ENCODE data around the gene DHX57. TPM values are rescaled to one million over a fixed set of nuclear protein-coding genes. Genes with fewer than 3 reads are reported as not detected.

DHX57 gene
- total RNA-seq, 1 donor from 2014 or later = 33.9 TPM

GRCh38 chr2:38907743-38908562, 32.2 kb upstream of the DHX57 start:
- no peak overlapping the region for H3K27ac ChIP-seq
- H2AFZ ChIP-seq (replicated peaks) = no peak overlapping the region
- Mint-ChIP-seq H3K36me3 (no peaks in the 10 kb centered on the region), H3K9me3 (no peaks in the 10 kb centered on the region), H3K4me1 (no peaks in the 10 kb centered on the region), H3K27ac (no peak overlapping the region), H3K27me3 (ENCODE audit: insufficient read depth, low read depth) (peaks cover 4% of the 10 kb centered on the region), H3K4me3 (no peak overlapping the region)
- DNase-seq (ENCODE audit: low spot score) = no peak
- H3F3A ChIP-seq (ENCODE audit: low read depth) = no peaks in the 10 kb centered on the region
- H3K36me3 ChIP-seq = no peaks in the 10 kb centered on the region
- no peak overlapping the region for H3K4me3 ChIP-seq
- no peak overlapping the region for H3K9ac ChIP-seq
- H3K4me1 ChIP-seq = no peaks in the 10 kb centered on the region
- no peak for TF ChIP-seq EZH2 (IDR thresholded peaks at IDR 0.05)
- no peak for TF ChIP-seq EZH2phosphoT487 (IDR thresholded peaks at IDR 0.05)
- TF ChIP-seq, protein P1, sequence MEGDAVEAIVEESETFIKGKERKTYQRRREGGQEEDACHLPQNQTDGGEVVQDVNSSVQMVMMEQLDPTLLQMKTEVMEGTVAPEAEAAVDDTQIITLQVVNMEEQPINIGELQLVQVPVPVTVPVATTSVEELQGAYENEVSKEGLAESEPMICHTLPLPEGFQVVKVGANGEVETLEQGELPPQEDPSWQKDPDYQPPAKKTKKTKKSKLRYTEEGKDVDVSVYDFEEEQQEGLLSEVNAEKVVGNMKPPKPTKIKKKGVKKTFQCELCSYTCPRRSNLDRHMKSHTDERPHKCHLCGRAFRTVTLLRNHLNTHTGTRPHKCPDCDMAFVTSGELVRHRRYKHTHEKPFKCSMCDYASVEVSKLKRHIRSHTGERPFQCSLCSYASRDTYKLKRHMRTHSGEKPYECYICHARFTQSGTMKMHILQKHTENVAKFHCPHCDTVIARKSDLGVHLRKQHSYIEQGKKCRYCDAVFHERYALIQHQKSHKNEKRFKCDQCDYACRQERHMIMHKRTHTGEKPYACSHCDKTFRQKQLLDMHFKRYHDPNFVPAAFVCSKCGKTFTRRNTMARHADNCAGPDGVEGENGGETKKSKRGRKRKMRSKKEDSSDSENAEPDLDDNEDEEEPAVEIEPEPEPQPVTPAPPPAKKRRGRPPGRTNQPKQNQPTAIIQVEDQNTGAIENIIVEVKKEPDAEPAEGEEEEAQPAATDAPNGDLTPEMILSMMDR (IDR thresholded peaks at IDR 0.05) = no peak
- H3K27me3 ChIP-seq = no peaks in the 10 kb centered on the region
- no peak overlapping the region for H3K4me2 ChIP-seq
- no peaks in the 10 kb centered on the region for H3K9me3 ChIP-seq (ENCODE audit: low read depth)
- H3K79me2 ChIP-seq (ENCODE audit: low read depth) = no peaks in the 10 kb centered on the region
- no peaks in the 10 kb centered on the region for H4K20me1 ChIP-seq (ENCODE audit: low read depth)

GRCh38 chr2:38907242-38907641, 31.5 kb upstream of the DHX57 start:
- Histone ChIP-seq H2AFZ (replicated peaks) (no peak overlapping the region), H3K4me1 (no peaks in the 10 kb centered on the region), H4K20me1 (ENCODE audit: low read depth) (no peaks in the 10 kb centered on the region), H3K9ac (no peak overlapping the region), H3K27me3 (no peaks in the 10 kb centered on the region), H3K36me3 (no peaks in the 10 kb centered on the region), H3K79me2 (ENCODE audit: low read depth) (no peaks in the 10 kb centered on the region), H3K9me3 (ENCODE audit: low read depth) (no peaks in the 10 kb centered on the region), H3K4me3 (no peak overlapping the region), H3K4me2 (no peak overlapping the region), H3K27ac (no peak overlapping the region), H3F3A (ENCODE audit: low read depth) (no peaks in the 10 kb centered on the region)
- Mint-ChIP-seq H3K27ac (no peak overlapping the region), H3K4me1 (no peaks in the 10 kb centered on the region), H3K36me3 (no peaks in the 10 kb centered on the region), H3K27me3 (ENCODE audit: insufficient read depth, low read depth) (peaks cover 4% of the 10 kb centered on the region), H3K4me3 (no peak overlapping the region), H3K9me3 (no peaks in the 10 kb centered on the region)
- TF ChIP-seq, protein P1 (IDR thresholded peaks at IDR 0.05) = no peak
- TF ChIP-seq EZH2 (IDR thresholded peaks at IDR 0.05) (no peak), EZH2phosphoT487 (IDR thresholded peaks at IDR 0.05) (no peak)
- no peak for DNase-seq (ENCODE audit: low spot score)

- Mint-ChIP-seq H3K27ac (no peak overlapping the region), H3K4me1 (no peaks in the 10 kb centered on the region), H3K9me3 (no peaks in the 10 kb centered on the region), H3K4me3 (no peak overlapping the region), H3K36me3 (no peaks in the 10 kb centered on the region), H3K27me3 (ENCODE audit: insufficient read depth, low read depth) (peaks cover 4% of the 10 kb centered on the region)
- Histone ChIP-seq H3K79me2 (ENCODE audit: low read depth) (no peaks in the 10 kb centered on the region), H3K4me2 (no peak overlapping the region), H3K27ac (no peak overlapping the region), H3K27me3 (no peaks in the 10 kb centered on the region), H3K36me3 (no peaks in the 10 kb centered on the region), H3K9ac (no peak overlapping the region), H3F3A (ENCODE audit: low read depth) (no peaks in the 10 kb centered on the region), H2AFZ (replicated peaks) (peak overlapping the region; percentile 34), H3K4me1 (no peaks in the 10 kb centered on the region), H3K9me3 (ENCODE audit: low read depth) (no peaks in the 10 kb centered on the region), H4K20me1 (ENCODE audit: low read depth) (no peaks in the 10 kb centered on the region), H3K4me3 (no peak overlapping the region)
- TF ChIP-seq EZH2phosphoT487 (IDR thresholded peaks at IDR 0.05) (no peak), EZH2 (IDR thresholded peaks at IDR 0.05) (no peak)
- TF ChIP-seq, protein P1 (IDR thresholded peaks at IDR 0.05) = no peak
- no peak for DNase-seq (ENCODE audit: low spot score)
Measured at GRCh38 chr2:38905251-38905650, 29.5 kb upstream of the DHX57 start.
